ENCODE results near the gene NGEF. TPM values are rescaled to one million over a fixed set of nuclear protein-coding genes. Genes with fewer than 3 reads are reported as not detected.

The NGEF gene
- total RNA-seq, 1 experiment from 2014 or later, result 1.9 TPM

DNA sequence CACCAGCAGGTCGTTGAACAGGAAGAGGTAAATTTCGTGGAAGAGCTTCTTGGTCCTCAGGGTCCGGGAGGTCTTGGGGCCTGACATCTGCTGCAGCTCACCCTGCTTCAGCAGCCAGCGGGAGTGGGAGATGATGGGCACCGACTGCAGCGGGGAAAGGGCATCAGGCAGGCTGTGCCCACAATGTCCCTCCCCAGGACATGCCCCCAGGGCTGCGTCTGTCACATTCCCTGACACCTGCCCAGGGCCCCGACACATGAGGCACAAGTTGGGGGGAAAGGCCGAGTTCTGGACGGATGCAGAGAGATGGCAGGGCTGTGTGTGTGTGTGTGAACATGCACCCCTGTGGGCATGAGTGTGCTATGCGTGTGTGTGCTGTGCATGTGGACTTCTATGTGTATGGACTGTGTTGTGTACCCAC, 129.0 kb downstream of the NGEF start:
- Mint-ChIP-seq H3K27ac (no peak overlapping the region), H3K27me3 (ENCODE audit: low read depth) (peaks cover 10% of the 10 kb centered on the region), H3K9me3 (peaks cover 0 to 2% of the 10 kb centered on the region in 2 experiments; a peak in 2 of 5 replicates), H3K36me3 (ENCODE audit: insufficient read depth in 1 of 3, low read depth in 3 of 3) (no peaks in the 10 kb centered on the region; a peak in 1 of 7 replicates), H3K4me3 (no peak overlapping the region), H3K4me1 (peaks cover 4 to 7% of the 10 kb centered on the region in 2 experiments)
- Histone ChIP-seq H3K14ac (ENCODE audit: insufficient read depth, low read length) (no peak overlapping the region), H3K27me3 (ENCODE audit: insufficient read depth, low read length) (no peaks in the 10 kb centered on the region), H3T11ph (ENCODE audit: low read length) (no peak overlapping the region), H4K91ac (ENCODE audit: insufficient read length, low read depth, low read length) (no peak overlapping the region), H2BK12ac (ENCODE audit: insufficient read length, low read depth, low read length) (no peak overlapping the region), H2BK120ac (ENCODE audit: low read depth, low read length, poor library complexity, severe bottlenecking) (no peak overlapping the region), H4K5ac (ENCODE audit: insufficient read length, low read depth, low read length) (no peak overlapping the region), H2AFZ (ENCODE audit: low read length) (no peak overlapping the region), H2AK5ac (ENCODE audit: insufficient read length, low read length) (no peak overlapping the region), H3K4me2 (ENCODE audit: insufficient read depth, insufficient read length, low read length) (no peak overlapping the region), H3K18ac (ENCODE audit: insufficient read length, low read depth, low read length) (no peak overlapping the region), H3K56ac (ENCODE audit: insufficient read length, low read depth, low read length) (no peak overlapping the region), H2BK5ac (ENCODE audit: insufficient read length, low read length) (no peak overlapping the region), H3K4me1 (ENCODE audit: insufficient read depth, low read length) (no peaks in the 10 kb centered on the region), H3K79me2 (ENCODE audit: insufficient read depth, low read length) (no peaks in the 10 kb centered on the region), H3K79me1 (ENCODE audit: insufficient read depth, low read depth, low read length, poor library complexity, severe bottlenecking) (no peaks in the 10 kb centered on the region), H2BK20ac (ENCODE audit: low read depth, low read length, poor library complexity, severe bottlenecking) (no peak overlapping the region), H3K27ac (ENCODE audit: insufficient read length, low read depth, low read length) (no peak overlapping the region), H3K9me3 (ENCODE audit: control insufficient read depth, low read depth, low read length) (no peaks in the 10 kb centered on the region), H3K23ac (ENCODE audit: insufficient read length, low read depth, low read length) (no peak overlapping the region), H4K20me1 (ENCODE audit: control insufficient read depth, insufficient read depth, insufficient read length) (no peaks in the 10 kb centered on the region), H3K9ac (ENCODE audit: extremely low read depth, insufficient read length, low read length) (no peak overlapping the region), H2BK15ac (ENCODE audit: low read depth, low read length) (no peak overlapping the region), H3K4ac (ENCODE audit: low read depth, low read length) (no peak overlapping the region), H4K8ac (replicated peaks; ENCODE audit: insufficient read length, low read depth, low read length) (no peak overlapping the region), H3K23me2 (ENCODE audit: insufficient read length, low read depth, low read length, poor library complexity, severe bottlenecking) (no peaks in the 10 kb centered on the region)
- no peak for DNase-seq
- TF ChIP-seq, protein P1, sequence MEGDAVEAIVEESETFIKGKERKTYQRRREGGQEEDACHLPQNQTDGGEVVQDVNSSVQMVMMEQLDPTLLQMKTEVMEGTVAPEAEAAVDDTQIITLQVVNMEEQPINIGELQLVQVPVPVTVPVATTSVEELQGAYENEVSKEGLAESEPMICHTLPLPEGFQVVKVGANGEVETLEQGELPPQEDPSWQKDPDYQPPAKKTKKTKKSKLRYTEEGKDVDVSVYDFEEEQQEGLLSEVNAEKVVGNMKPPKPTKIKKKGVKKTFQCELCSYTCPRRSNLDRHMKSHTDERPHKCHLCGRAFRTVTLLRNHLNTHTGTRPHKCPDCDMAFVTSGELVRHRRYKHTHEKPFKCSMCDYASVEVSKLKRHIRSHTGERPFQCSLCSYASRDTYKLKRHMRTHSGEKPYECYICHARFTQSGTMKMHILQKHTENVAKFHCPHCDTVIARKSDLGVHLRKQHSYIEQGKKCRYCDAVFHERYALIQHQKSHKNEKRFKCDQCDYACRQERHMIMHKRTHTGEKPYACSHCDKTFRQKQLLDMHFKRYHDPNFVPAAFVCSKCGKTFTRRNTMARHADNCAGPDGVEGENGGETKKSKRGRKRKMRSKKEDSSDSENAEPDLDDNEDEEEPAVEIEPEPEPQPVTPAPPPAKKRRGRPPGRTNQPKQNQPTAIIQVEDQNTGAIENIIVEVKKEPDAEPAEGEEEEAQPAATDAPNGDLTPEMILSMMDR (conservative IDR thresholded peaks at IDR 0.05), result no peak
- WGBS (ENCODE audit: extremely low coverage, insufficient read length, low lambda C conversion rate), result no CpG with 5 or more reads among the region's 11 CpGs

All from H9 (cell line).